OCI-LY7 (cell line): ENCODE results near the gene RPS15. TPM values are rescaled to one million over a fixed set of nuclear protein-coding genes. Genes with fewer than 3 reads are reported as not detected.

ENCODE experiments used
- BruUV-seq: library from RNA; stranded (reverse); fragments of 400-500 nt; replicated peaks from 2 replicates; lab custom pipeline; 2021; lab: Mats Ljungman, UMichigan
- CTCF ChIA-PET: fragments of 300-600 bp; sonication (Branson Sonifier 250); formaldehyde crosslinking; loops from one replicate; lab custom pipeline; 2022; ENCODE audit warnings: antibody characterized with exemption; ENCODE audit not compliant: unreplicated experiment; lab: Charles Lee
- POLR2A ChIA-PET: fragments of 300-600 bp; sonication (Branson Sonifier 250); formaldehyde crosslinking; loops from one replicate; lab custom pipeline; 2022; ENCODE audit warnings: antibody characterized with exemption; lab: Charles Lee
- DNase-seq: peaks from one replicate; pipeline ENCODE4 v3.0.0-alpha.2; 2015; ENCODE audit warnings: low spot score
- H2AFZ ChIP-seq: fragments of 200-600 bp; sonication (generic), shearing (Covaris generic); 2 replicates; pipeline ENCODE4 v1.6.1; 2014; ENCODE audit warnings: mild to moderate bottlenecking, antibody characterized with exemption, low read length, moderate library complexity
- H3K27ac ChIP-seq: fragments of 200-600 bp; sonication (generic); 2 replicates; pipeline ENCODE4 v1.5.1; 2014; ENCODE audit warnings: mixed run types, low read depth, mild to moderate bottlenecking, moderate library complexity, low read length, inconsistent platforms; ENCODE audit not compliant: poor library complexity, severe bottlenecking
- H3K36me3 ChIP-seq: fragments of 200-600 bp; sonication (generic); 2 replicates; pipeline ENCODE4 v1.6.1; 2014; ENCODE audit warnings: mild to moderate bottlenecking, antibody characterized with exemption, low read length, moderate library complexity, mixed read lengths; ENCODE audit not compliant: insufficient read depth
- H3K4me1 ChIP-seq: fragments of 200-600 bp; sonication (generic); 2 replicates; pipeline ENCODE4 v1.5.1; 2014; ENCODE audit warnings: mild to moderate bottlenecking, low read length; ENCODE audit not compliant: insufficient read depth, poor library complexity, severe bottlenecking
- H3K4me2 ChIP-seq: fragments of 200-600 bp; sonication (generic); 2 replicates; pipeline ENCODE4 v1.6.1; 2014; ENCODE audit warnings: mild to moderate bottlenecking, low read length
- H3K4me3 ChIP-seq: fragments of 200-600 bp; sonication (generic); 2 replicates; pipeline ENCODE4 v1.5.1; 2014; ENCODE audit warnings: mild to moderate bottlenecking, low read depth, low read length; ENCODE audit not compliant: poor library complexity, severe bottlenecking
- H3K79me2 ChIP-seq: fragments of 200-600 bp; sonication (generic); 2 replicates; pipeline ENCODE4 v1.6.1; 2016; ENCODE audit warnings: low read depth, mild to moderate bottlenecking, low read length, moderate library complexity, mixed read lengths; ENCODE audit not compliant: insufficient read depth
- H3K9me2 ChIP-seq: fragments of 200-600 bp; sonication (generic); 2 replicates; pipeline ENCODE4 v1.6.1; 2016; ENCODE audit warnings: mild to moderate bottlenecking, low read length, mixed read lengths; ENCODE audit not compliant: insufficient read depth
- H3K9me3 ChIP-seq: fragments of 200-600 bp; sonication (generic); 2 replicates; pipeline ENCODE4 v1.6.1; 2014; ENCODE audit warnings: mild to moderate bottlenecking, mixed run types, low read length, mixed read lengths
- H4K20me1 ChIP-seq: fragments of 200-600 bp; sonication (generic); 2 replicates; pipeline ENCODE4 v1.6.1; 2014; ENCODE audit warnings: mild to moderate bottlenecking, antibody characterized with exemption, low read length, moderate library complexity, mixed read lengths; ENCODE audit not compliant: insufficient read depth
- EZH2phosphoT487 ChIP-seq: fragments of 200-600 bp; sonication (generic); IDR thresholded peaks from 2 replicates; pipeline ENCODE4 v1.6.1; 2018; ENCODE audit warnings: low read depth, borderline replicate concordance, mild to moderate bottlenecking, mixed run types, antibody characterized with exemption, low read length, moderate library complexity, mixed read lengths
- intact Hi-C: fragments of 100-400 bp; cut with micrococcal nuclease; formaldehyde crosslinking; loops from one replicate; pipeline ENCODE4 v1.10.0; 2022; ENCODE audit not compliant: unreplicated experiment
- total RNA-seq, 2 experiments: library from RNA; depleted of rRNA in 1 of 2; stranded (reverse); fragments of >200 nt in 1 of 2; shearing (Covaris generic) in 1 of 2; gene quantifications; 2 replicates each; pipeline ENCODE4 v1.2.3, GENCODE V29; 2014 to 2022
- TF ChIP-seq, protein P1 (sequence below): fragments of 200-600 bp; sonication (generic); conservative IDR thresholded peaks from 2 replicates; pipeline ENCODE4 v1.5.1; 2014; ENCODE audit warnings: mild to moderate bottlenecking, antibody characterized with exemption, low read length, moderate library complexity, mixed read lengths

RPS15 gene
- total RNA-seq, 2 experiments from 2014 or later, result 1,860 to 2,068 TPM

DNA sequence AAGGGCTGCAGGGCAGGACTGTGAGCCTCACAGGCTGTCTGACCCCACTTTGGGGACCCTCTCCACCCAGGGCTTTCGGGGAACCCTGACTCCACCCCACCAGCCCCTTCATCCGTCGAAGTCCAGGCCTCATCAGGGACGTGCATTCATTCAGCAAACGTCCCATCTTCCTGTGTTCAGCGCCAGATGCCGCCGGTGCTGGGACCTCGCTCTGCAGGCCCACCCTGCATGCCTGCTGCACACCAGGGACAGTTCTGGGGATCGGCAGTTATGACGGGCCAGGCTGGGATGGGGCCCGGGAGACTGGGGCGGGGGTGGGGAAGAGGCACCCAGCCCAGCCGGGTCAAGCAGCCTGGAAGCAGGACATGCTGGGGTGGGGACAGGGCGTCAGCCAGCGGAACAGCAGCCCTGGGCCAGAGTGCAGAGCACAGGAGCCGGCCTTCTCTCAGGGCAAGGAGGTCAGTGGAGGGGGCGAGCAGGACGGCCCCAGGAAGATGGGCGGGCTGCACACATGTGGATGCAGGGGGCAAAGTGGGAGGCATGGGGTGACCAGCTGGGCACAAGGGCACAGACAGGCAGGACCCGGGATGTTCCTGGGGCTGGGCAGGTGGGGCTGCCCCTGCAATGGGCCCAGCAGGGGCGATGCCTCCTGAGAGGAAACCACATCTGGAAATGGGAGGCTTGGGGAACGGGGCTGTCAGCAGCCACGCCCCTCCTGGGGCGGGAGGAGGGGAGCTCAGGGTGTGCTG is 42.0 kb upstream of the RPS15 start:
- POLR2A ChIA-PET, result no interaction called here
- intact Hi-C loops, result no loop called here
- Histone ChIP-seq H3K4me1 (peaks cover 9% of the 10 kb centered on the region), H3K9me3 (no peaks in the 10 kb centered on the region), H3K36me3 (peaks cover 51% of the 10 kb centered on the region), H3K27ac (no peak overlapping the region), H3K4me2 (no peak overlapping the region), H3K79me2 (no peaks in the 10 kb centered on the region), H3K4me3 (no peak overlapping the region), H2AFZ (no peak overlapping the region), H4K20me1 (no peaks in the 10 kb centered on the region), H3K9me2 (no peaks in the 10 kb centered on the region)
- CTCF ChIA-PET, result no interaction called here
- TF ChIP-seq EZH2phosphoT487, result no peak
- TF ChIP-seq, protein P1, sequence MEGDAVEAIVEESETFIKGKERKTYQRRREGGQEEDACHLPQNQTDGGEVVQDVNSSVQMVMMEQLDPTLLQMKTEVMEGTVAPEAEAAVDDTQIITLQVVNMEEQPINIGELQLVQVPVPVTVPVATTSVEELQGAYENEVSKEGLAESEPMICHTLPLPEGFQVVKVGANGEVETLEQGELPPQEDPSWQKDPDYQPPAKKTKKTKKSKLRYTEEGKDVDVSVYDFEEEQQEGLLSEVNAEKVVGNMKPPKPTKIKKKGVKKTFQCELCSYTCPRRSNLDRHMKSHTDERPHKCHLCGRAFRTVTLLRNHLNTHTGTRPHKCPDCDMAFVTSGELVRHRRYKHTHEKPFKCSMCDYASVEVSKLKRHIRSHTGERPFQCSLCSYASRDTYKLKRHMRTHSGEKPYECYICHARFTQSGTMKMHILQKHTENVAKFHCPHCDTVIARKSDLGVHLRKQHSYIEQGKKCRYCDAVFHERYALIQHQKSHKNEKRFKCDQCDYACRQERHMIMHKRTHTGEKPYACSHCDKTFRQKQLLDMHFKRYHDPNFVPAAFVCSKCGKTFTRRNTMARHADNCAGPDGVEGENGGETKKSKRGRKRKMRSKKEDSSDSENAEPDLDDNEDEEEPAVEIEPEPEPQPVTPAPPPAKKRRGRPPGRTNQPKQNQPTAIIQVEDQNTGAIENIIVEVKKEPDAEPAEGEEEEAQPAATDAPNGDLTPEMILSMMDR, result no peak
- DNase-seq, result no peak
- no TSS peak for BruUV-seq

DNA sequence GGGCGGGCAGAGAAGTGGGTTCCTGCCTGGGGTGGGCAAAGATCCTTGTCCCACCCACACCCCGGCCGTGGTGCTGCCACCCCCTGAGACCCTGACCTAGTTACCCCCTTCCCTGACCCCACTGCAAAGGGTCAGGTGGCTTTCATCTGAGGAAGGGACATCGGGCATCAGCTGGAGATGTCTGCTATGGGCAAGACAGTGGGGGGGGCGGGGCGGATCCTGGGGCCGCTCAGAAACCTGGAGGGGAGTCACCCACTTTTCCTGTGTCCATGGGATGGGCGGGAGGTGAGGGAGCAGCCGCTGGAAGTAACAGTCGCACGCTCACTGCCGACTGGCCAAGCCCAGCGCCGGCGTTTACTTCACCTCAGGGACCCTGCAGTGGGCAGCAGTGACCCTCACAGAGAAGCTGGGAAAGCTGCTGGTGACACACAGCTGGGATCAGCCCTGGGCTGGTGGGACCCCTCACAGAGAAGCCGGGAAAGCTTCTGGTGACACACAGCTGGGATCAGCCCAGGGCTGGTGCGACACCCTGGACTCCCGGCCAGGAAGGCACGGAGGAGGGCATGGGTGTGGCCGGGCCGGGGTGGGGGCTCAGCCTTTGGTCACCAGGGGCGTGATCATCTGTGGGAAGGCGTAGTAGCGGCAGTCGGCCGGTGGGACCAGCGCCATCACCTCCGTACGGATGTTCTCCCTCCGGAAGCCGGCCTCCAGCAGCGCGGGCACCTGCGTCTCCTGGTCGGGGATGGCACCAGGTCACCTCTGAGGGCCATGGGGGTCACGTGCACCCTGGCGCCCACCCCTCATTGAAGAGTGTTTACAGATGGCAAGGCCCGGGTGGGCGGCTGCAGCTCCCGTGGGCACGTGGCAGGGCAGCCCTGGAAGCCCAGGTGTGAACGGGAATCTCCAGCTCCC is 41.2 kb upstream of the RPS15 start:
- CTCF ChIA-PET, result no interaction called here

More for the DNA sequence above, 41.2 kb upstream of the RPS15 start:
- no peaks in the 10 kb centered on the region for H3K9me3 ChIP-seq
- no peaks in the 10 kb centered on the region for H3K79me2 ChIP-seq
- no peak overlapping the region for H3K4me3 ChIP-seq
- POLR2A ChIA-PET, result interaction anchor here (0.6 kb wide), 1 partner anchor 182 kb away, joined by 3 read pairs; no protein-coding TSS in a partner anchor
- H4K20me1 ChIP-seq, result no peaks in the 10 kb centered on the region
- peaks cover 9% of the 10 kb centered on the region for H3K4me1 ChIP-seq
- H2AFZ ChIP-seq, result no peak overlapping the region
- BruUV-seq, result no TSS peak
- no peak overlapping the region for H3K27ac ChIP-seq
- intact Hi-C loops, result no loop called here
- TF ChIP-seq, protein P1, result no peak
- TF ChIP-seq EZH2phosphoT487, result no peak
- peaks cover 48% of the 10 kb centered on the region for H3K36me3 ChIP-seq
- no peak for DNase-seq
- H3K9me2 ChIP-seq, result no peaks in the 10 kb centered on the region
- H3K4me2 ChIP-seq, result no peak overlapping the region
